Measurements from ENCODE around the gene SAMD13. TPM values are rescaled to one million over a fixed set of nuclear protein-coding genes. Genes with fewer than 3 reads are reported as not detected.
"Not testable (repeated sequence)": the region's sequence is repeated elsewhere in the genome, so short reads cannot be mapped to it uniquely, and the experiment has no call there.

Gene SAMD13
- total RNA-seq, 3 donors from 2014 or later = 2.1 to 3.1 (median 2.6) TPM

DNA sequence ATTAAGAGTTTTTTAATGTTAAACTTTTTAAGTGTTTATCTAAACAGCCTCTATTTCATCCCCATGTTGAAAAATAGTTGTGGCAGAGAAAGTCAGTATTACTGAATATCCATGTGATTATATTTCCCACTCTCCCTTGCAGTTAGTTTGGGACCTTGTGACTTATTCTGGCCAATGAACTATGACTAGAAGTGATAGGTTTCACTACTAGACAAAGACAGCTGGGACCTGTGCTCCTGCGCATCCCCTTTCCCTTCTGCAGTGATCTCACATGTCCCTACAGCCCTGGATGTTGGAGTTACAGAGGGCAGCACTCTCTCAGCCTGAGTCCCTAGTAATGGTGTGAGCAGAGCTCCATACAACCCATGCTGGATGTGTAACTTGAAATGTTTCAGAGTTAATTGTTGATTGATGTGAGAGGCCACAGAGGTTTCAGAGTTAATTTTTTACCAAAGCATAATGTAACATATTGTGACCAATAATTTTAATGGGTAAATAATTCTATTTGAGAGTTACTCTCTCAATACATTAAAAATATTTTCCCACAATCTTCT lies 18.7 kb upstream of the SAMD13 start:
- no peak for DNase-seq (ENCODE audit: low spot score in 2 of 2)
- Histone ChIP-seq H3K27ac (no peak overlapping the region), H3K4me1 (no peaks in the 10 kb centered on the region), H3K9me3 (peaks cover 7 to 8% of the 10 kb centered on the region in 2 donors), H3K27me3 (no peaks in the 10 kb centered on the region), H3K36me3 (no peaks in the 10 kb centered on the region), H3K4me3 (no peak overlapping the region)
- TF ChIP-seq POLR2AphosphoS5 (IDR thresholded peaks at IDR 0.05) = no peak
- TF ChIP-seq, protein P1, sequence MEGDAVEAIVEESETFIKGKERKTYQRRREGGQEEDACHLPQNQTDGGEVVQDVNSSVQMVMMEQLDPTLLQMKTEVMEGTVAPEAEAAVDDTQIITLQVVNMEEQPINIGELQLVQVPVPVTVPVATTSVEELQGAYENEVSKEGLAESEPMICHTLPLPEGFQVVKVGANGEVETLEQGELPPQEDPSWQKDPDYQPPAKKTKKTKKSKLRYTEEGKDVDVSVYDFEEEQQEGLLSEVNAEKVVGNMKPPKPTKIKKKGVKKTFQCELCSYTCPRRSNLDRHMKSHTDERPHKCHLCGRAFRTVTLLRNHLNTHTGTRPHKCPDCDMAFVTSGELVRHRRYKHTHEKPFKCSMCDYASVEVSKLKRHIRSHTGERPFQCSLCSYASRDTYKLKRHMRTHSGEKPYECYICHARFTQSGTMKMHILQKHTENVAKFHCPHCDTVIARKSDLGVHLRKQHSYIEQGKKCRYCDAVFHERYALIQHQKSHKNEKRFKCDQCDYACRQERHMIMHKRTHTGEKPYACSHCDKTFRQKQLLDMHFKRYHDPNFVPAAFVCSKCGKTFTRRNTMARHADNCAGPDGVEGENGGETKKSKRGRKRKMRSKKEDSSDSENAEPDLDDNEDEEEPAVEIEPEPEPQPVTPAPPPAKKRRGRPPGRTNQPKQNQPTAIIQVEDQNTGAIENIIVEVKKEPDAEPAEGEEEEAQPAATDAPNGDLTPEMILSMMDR (IDR thresholded peaks at IDR 0.05) = no peak
- no peak for TF ChIP-seq POLR2A (IDR thresholded peaks at IDR 0.05)
- intact Hi-C loops (cut with DNase I; ENCODE audit: low total_unique reads) = no loop called here

DNA sequence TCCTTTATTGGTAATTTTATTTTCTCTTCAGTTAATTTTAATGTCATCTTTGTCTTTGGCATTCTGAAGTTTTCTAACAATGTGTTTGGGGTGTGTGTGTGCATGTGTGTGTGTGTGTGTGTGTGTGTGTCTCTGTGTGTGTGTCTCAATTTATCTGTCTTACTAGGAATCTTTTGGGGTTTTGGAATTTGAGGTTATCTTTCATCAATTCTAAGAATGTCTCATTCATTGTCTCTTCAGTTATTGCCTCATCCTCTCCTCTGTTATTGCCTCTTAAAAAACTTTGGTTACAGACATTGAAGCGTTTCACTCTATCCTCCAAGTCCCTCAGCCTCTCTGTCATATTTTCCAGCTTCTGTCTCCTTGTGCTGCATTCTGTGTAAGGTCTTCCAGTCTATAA lies 18.1 kb upstream of the SAMD13 start:
- Histone ChIP-seq H3K4me3 (no peak overlapping the region), H3K27ac (no peak overlapping the region), H3K9me3 (peaks cover 8% of the 10 kb centered on the region in 2 donors), H3K36me3 (no peaks in the 10 kb centered on the region), H3K27me3 (no peaks in the 10 kb centered on the region), H3K4me1 (no peaks in the 10 kb centered on the region)
- TF ChIP-seq POLR2AphosphoS5 (IDR thresholded peaks at IDR 0.05) (no peak), POLR2A (IDR thresholded peaks at IDR 0.05) (no peak)
- TF ChIP-seq, protein P1 (IDR thresholded peaks at IDR 0.05) = no peak
- intact Hi-C loops (cut with DNase I; ENCODE audit: low total_unique reads) = no loop called here
- DNase-seq (ENCODE audit: low spot score in 2 of 2) = no peak

- Histone ChIP-seq H3K36me3 (no peaks in the 10 kb centered on the region), H3K27me3 (no peaks in the 10 kb centered on the region), H3K4me3 (no peak overlapping the region), H3K4me1 (no peaks in the 10 kb centered on the region), H3K27ac (no peak overlapping the region), H3K9me3 (peaks cover 8% of the 10 kb centered on the region in 2 donors)
- intact Hi-C loops (cut with DNase I; ENCODE audit: low total_unique reads) = no loop called here
- no peak for TF ChIP-seq POLR2AphosphoS5 (IDR thresholded peaks at IDR 0.05)
- TF ChIP-seq POLR2A (IDR thresholded peaks at IDR 0.05) = no peak
- TF ChIP-seq, protein P1 (IDR thresholded peaks at IDR 0.05) = no peak
- DNase-seq (ENCODE audit: low spot score in 2 of 2) = no peak
Measured at GRCh38 chr1:84286071-84286470, 15.4 kb upstream of the SAMD13 start.

DNA sequence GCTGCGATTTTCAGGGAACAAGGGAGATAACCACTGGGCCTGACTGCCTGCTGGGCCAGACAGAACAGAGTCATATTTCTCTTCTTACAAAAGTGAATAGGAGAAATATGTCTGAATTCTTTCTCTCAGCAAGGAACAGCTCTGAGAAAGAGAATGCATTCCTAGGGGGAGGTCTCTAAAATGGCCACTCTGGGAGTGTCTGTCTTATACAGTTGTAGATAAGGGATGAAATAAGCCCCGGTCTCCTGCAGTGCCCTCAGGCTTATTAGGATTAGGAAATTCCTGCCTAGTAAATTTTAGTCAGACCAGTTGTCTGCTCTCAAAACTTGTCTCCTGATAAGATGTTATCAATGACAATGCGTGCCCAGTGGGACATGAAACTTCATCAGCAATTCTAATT lies 14.1 kb upstream of the SAMD13 start:
- DNase-seq (ENCODE audit: low spot score in 2 of 2); intact Hi-C loops (cut with DNase I; ENCODE audit: low total_unique reads); H3K27me3 ChIP-seq; H3K9me3 ChIP-seq; H3K4me3 ChIP-seq; H3K4me1 ChIP-seq; H3K36me3 ChIP-seq; H3K27ac ChIP-seq: not testable (repeated sequence)

- Histone ChIP-seq H3K36me3 (no peaks in the 10 kb centered on the region), H3K27ac (no peak overlapping the region), H3K4me1 (no peaks in the 10 kb centered on the region), H3K4me3 (no peak overlapping the region), H3K27me3 (no peaks in the 10 kb centered on the region), H3K9me3 (peaks cover 8% of the 10 kb centered on the region in 2 donors)
- no peak for DNase-seq (ENCODE audit: low spot score in 2 of 2)
- TF ChIP-seq POLR2A (IDR thresholded peaks at IDR 0.05) (no peak), POLR2AphosphoS5 (IDR thresholded peaks at IDR 0.05) (no peak)
- TF ChIP-seq, protein P1 (IDR thresholded peaks at IDR 0.05) = no peak
- intact Hi-C loops (cut with DNase I; ENCODE audit: low total_unique reads) = no loop called here
Measured at GRCh38 chr1:84289169-84289785, 12.2 kb upstream of the SAMD13 start.
